LNCaP clone FGC (cell line): Measurements from ENCODE around the gene LDLRAD4.

Source experiments
- DNase-seq: peaks from one replicate; pipeline ENCODE4 v3.0.0-alpha.2; 2011; ENCODE audit warnings: low read depth
- H3K4me3 ChIP-seq: 2 replicates; pipeline ENCODE4 v1.5.1; 2011; ENCODE audit warnings: mild to moderate bottlenecking, low read depth, low read length, control low read depth
- CTCF ChIP-seq: IDR thresholded peaks from 2 replicates; pipeline ENCODE4 v1.5.1; 2012; ENCODE audit warnings: mild to moderate bottlenecking; ENCODE audit not compliant: control insufficient read depth, insufficient read depth; ENCODE audit errors: extremely low read depth

The LDLRAD4 gene

GRCh38 chr18:13372531-13372951 lies 154.0 kb downstream of the LDLRAD4 start:
- no peak for DNase-seq
- no peak overlapping the region for H3K4me3 ChIP-seq
- no peak for TF ChIP-seq CTCF

- TF ChIP-seq CTCF: no peak
- no peak overlapping the region for H3K4me3 ChIP-seq
- DNase-seq: no peak
These were observed 155.5 kb downstream of the LDLRAD4 start for GRCh38 chr18:13374096-13374467.

- TF ChIP-seq CTCF: no peak
- DNase-seq: no peak
- no peak overlapping the region for H3K4me3 ChIP-seq
These were observed 156.1 kb downstream of the LDLRAD4 start for GRCh38 chr18:13374468-13375301.

GRCh38 chr18:13375302-13376255 lies 157.0 kb downstream of the LDLRAD4 start:
- no peak for DNase-seq
- H3K4me3 ChIP-seq: no peak overlapping the region
- TF ChIP-seq CTCF: no peak

DNA sequence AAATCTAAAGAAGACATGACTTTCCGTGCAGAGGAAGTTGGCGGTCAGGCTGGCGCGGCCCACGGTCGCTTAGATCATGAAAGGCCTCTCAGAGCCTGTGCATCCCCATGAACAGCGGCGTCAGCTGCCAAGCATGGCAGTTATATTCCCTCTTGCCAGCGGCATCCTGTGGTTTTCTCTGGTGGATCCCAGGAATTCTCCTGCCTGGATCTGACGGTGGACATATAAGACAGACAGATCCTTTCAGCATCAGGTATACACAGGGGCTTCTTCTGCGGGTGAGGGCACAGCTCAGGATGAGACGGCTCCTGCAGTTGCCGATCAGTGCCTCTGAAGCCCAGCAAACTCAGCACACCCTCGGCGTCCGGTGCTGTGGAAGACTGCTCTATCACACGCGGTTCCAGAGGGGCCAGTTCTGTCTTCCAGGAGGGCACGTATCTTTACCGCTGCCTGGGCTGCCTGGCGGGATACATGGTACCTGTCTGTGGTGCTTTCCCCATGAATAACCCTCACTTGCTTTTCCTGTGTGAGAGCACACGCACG lies 157.8 kb downstream of the LDLRAD4 start:
- DNase-seq: no peak
- no peak for TF ChIP-seq CTCF
- H3K4me3 ChIP-seq: no peak overlapping the region

GRCh38 chr18:13376841-13377351 lies 158.3 kb downstream of the LDLRAD4 start:
- no peak for TF ChIP-seq CTCF
- H3K4me3 ChIP-seq: no peak overlapping the region
- no peak for DNase-seq
